ENCODE measurements around the gene PTGES2. TPM values are rescaled to one million over a fixed set of nuclear protein-coding genes. Genes with fewer than 3 reads are reported as not detected.

PTGES2 gene
- total RNA-seq = 55.0 and 82.1 TPM in 2 replicates

DNA sequence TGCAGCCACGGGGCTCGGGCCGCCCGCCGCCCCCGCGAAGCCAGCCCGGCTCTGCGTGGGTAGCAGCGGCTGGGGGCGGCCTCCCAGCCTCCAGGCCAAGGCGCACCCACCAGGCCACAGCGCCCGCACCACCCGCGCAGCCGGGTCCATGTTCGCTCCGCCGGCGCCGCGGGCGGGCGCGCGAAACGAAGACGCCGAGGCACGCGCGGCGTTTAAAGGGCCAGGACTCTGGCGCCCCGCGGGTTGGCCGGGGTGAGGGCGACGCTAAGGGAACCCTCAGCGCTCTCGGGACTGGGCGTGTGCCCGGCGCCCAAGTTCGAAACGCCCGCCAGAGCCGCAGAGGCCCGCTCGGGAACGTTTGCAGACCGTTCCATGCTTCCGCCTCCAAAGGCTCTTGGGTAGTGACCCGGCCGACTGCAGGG is at the start of gene PTGES2:
TSS of gene PTGES2 (minus strand) at position 162 of the 422 bp plus-strand sequence. CDS start at position 150, 12 bp downstream.

DNA sequence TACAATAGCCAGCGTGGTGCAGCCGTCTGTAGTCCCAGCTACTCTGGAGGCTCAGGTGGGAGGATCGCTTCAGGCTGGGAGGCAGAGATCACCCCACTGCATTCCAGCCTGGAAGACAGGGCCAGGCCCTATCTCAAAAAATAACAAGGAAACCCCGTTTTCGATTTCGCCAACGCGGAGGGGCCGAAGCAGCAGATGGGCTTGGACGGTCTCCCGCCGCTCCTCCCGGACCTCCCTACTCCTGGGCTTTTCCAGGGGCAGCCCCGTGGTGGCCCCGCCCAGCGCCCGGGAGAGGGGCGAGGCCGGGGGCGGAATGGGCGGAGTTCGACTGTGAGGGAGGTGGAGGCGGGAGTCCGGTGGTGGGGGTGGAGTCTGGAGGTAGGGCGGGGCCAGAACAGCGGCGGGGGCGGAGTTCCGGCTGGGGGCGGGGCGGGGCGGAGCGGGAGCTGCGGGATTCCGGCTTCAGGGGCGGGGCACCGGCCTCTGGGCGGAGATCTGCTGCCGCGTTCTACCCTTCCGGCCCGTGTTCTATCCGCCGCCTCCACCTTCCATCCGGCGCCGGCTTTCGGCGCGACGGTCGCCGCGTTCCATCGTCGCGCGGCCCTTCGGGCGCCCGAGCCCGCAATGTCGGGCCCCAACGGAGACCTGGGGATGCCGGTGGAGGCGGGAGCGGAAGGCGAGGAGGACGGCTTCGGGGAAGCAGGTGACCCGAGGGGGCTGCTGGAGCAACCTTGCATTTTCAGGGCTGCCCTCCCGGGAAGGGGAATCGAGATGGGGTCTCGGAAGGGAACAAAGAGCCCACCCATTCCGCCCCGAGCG is 32.5 kb upstream of the PTGES2 start, which contains the start of gene BBLN:
TSS of gene BBLN (plus strand) at position 482 of the 819 bp plus-strand sequence. CDS start at position 625, 143 bp downstream.

DNA sequence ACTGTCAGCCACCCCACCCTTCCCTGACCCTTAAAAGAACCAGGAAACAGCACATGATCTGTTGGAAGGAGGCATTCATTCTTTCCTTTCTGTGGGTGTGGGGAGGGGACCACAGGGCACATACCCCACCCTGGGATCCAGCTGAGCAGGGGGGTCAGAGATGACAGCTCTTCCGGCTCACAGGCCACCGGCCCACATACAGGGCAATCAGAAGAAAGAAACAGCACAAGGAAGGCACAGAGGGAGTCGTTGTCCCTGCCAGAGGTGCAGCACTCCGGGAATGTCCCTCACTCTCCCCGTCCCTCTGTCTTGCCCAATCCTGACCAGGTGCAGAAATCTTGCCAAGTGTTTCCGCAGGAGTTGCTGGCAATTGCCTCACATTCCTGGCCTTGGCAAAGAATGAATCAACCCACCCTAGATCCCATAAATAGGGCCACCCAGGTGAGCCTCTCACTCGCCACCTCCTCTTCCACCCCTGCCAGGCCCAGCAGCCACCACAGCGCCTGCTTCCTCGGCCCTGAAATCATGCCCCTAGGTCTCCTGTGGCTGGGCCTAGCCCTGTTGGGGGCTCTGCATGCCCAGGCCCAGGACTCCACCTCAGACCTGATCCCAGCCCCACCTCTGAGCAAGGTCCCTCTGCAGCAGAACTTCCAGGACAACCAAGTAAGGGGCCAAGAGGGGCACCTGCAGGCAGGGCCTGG is 21.6 kb upstream of the PTGES2 start, which contains the start of gene LCN2:
TSS of gene LCN2 (plus strand) at position 453 of the 701 bp plus-strand sequence. CDS start at position 526, 73 bp downstream.

Other genes starting within 250 kb of the PTGES2 start
- 26.1 and 29.6 TPM in 2 replicates for gene ST6GALNAC6, start 228.1 kb downstream of the PTGES2 start, total RNA-seq
- gene ST6GALNAC4, start 210.7 kb downstream of the PTGES2 start, total RNA-seq = 19.5 and 21.9 TPM in 2 replicates
- gene PIP5KL1, start 197.0 kb downstream of the PTGES2 start, total RNA-seq = 1.2 and 3.1 TPM in 2 replicates
- 13.0 and 14.3 TPM in 2 replicates for gene DPM2, start 189.9 kb downstream of the PTGES2 start, total RNA-seq
- gene EEIG1, start 146.7 kb downstream of the PTGES2 start, total RNA-seq = 10.2 and 15.0 TPM in 2 replicates
- 10.5 and 11.1 TPM in 2 replicates for gene NAIF1, start 60.4 kb downstream of the PTGES2 start, total RNA-seq
- gene SLC25A25, start 59.5 kb downstream of the PTGES2 start, total RNA-seq = 49.7 and 55.6 TPM in 2 replicates
- not detected in 2 replicates for gene LCN2, start 21.7 kb upstream of the PTGES2 start, total RNA-seq
- 23.0 and 35.4 TPM in 2 replicates for gene BBLN, start 32.5 kb upstream of the PTGES2 start, total RNA-seq
- 25.3 and 25.5 TPM in 2 replicates for gene CIZ1, start 63.8 kb upstream of the PTGES2 start, total RNA-seq
- gene DNM1, start 75.7 kb upstream of the PTGES2 start, total RNA-seq = 19.5 and 20.7 TPM in 2 replicates
- 127 and 163 TPM in 2 replicates for gene GOLGA2, start 148.3 kb upstream of the PTGES2 start, total RNA-seq
- gene SWI5, start 148.5 kb upstream of the PTGES2 start, total RNA-seq = 30.2 and 31.2 TPM in 2 replicates
- gene TRUB2, start 194.7 kb upstream of the PTGES2 start, total RNA-seq = 14.3 and 16.1 TPM in 2 replicates
- 23.1 and 28.0 TPM in 2 replicates for gene COQ4, start 195.1 kb upstream of the PTGES2 start, total RNA-seq
- 14.2 and 16.5 TPM in 2 replicates for gene SLC27A4, start 212.8 kb upstream of the PTGES2 start, total RNA-seq
- gene URM1, start 243.6 kb upstream of the PTGES2 start, total RNA-seq = 31.5 and 37.4 TPM in 2 replicates

All from uterine smooth muscle cell (primary cell).